AG04450 (cell line): ENCODE results near the gene PNLIPRP1. TPM values are rescaled to one million over a fixed set of nuclear protein-coding genes. Genes with fewer than 3 reads are reported as not detected.

Experiments
- CTCF ChIA-PET: fragments of 300-600, 350-600 bp; formaldehyde crosslinking; extraction: SDS; loops from one replicate; lab custom pipeline; 2022; ENCODE audit warnings: antibody characterized with exemption, inconsistent platforms; lab: Charles Lee
- POLR2A ChIA-PET: fragments of 350-600 bp; formaldehyde crosslinking; extraction: SDS; loops from one replicate; lab custom pipeline; 2021; ENCODE audit warnings: antibody characterized with exemption, inconsistent platforms; lab: Yijun Ruan, JAX
- DNase-seq: peaks from one replicate; pipeline ENCODE4 v3.0.0-alpha.2; 2011; ENCODE audit warnings: low read depth, low spot score
- H3K27ac ChIP-seq: one replicate; pipeline ENCODE4 v1.5.1; 2012; ENCODE audit warnings: low read depth, low read length, control low read depth
- H3K27me3 ChIP-seq: one replicate; pipeline ENCODE4 v1.6.0; 2012; ENCODE audit warnings: low read length; ENCODE audit not compliant: control insufficient read depth, insufficient read depth
- H3K4me3 ChIP-seq: 2 replicates; pipeline ENCODE4 v1.5.1; 2011; ENCODE audit warnings: mild to moderate bottlenecking, low read depth, low read length, control low read depth
- H3K9me3 ChIP-seq: 2 replicates; pipeline ENCODE4 v1.5.1; 2012; ENCODE audit warnings: low read length; ENCODE audit not compliant: control insufficient read depth, insufficient read depth
- polyA plus RNA-seq: library from polyadenylated mRNA; depleted of rRNA; stranded (reverse); fragments of >200 nt; gene quantifications from 2 replicates; pipeline ENCODE4 v1.2.3, GENCODE V29; 2011
- TF ChIP-seq, protein P1 (sequence below): IDR thresholded peaks from 2 replicates; pipeline ENCODE4 v1.5.1; 2011; ENCODE audit warnings: low read depth, low read length, control low read depth, inconsistent platforms

PNLIPRP1 gene
- polyA plus RNA-seq, 1 experiment: not detected

DNA sequence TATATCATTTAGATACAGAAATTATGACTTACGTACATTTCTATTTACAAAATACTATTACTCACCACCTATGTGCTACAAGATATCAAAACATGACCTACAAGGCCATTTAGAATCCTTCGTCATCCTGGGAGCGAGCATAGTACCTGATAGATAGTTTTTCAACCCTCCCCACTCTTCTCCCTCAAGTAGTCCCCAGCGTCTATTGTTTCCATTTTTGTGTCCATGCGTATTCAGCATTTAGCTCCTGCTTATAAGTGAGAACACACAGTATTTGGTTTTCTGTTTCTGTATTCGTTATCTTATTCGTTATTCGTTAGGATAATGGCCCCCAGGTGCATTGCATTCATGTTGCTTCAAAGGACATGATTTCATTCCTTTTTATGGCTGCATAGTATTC is 58.1 kb downstream of the PNLIPRP1 start:
- Histone ChIP-seq H3K9me3 (no peaks in the 10 kb centered on the region), H3K4me3 (no peak overlapping the region), H3K27ac (no peak overlapping the region), H3K27me3 (peaks cover 2% of the 10 kb centered on the region)
- CTCF ChIA-PET: no interaction called here
- TF ChIP-seq, protein P1, sequence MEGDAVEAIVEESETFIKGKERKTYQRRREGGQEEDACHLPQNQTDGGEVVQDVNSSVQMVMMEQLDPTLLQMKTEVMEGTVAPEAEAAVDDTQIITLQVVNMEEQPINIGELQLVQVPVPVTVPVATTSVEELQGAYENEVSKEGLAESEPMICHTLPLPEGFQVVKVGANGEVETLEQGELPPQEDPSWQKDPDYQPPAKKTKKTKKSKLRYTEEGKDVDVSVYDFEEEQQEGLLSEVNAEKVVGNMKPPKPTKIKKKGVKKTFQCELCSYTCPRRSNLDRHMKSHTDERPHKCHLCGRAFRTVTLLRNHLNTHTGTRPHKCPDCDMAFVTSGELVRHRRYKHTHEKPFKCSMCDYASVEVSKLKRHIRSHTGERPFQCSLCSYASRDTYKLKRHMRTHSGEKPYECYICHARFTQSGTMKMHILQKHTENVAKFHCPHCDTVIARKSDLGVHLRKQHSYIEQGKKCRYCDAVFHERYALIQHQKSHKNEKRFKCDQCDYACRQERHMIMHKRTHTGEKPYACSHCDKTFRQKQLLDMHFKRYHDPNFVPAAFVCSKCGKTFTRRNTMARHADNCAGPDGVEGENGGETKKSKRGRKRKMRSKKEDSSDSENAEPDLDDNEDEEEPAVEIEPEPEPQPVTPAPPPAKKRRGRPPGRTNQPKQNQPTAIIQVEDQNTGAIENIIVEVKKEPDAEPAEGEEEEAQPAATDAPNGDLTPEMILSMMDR: no peak
- POLR2A ChIA-PET: no interaction called here
- DNase-seq: no peak

DNA sequence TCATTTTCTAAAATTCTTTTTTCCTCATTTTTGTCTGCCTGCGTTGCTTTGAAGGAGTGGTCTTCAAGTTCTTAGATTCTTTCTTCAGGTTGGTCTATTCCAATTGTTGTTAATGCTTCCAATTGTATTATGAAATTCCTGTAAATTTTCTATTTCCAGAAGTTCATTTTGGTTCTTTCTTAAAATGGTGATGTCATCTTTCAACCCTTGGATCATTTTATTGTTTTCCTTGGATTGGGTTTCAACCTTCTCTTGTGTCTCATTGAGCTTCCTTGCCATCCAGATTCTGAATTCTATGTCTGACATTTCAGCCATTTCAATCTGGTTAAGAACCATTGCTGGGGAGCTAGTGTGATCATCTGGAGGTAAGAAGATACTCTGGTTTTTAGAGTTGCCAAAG is 63.1 kb downstream of the PNLIPRP1 start:
- ChIA-PET POLR2A (no interaction called here), CTCF (interaction anchor here (1.8 kb wide), 1 partner anchor 18 kb away, joined by 6 read pairs; no protein-coding TSS in a partner anchor)
- peaks cover 12% of the 10 kb centered on the region for H3K27me3 ChIP-seq
- TF ChIP-seq, protein P1: no peak
- H3K27ac ChIP-seq: no peak overlapping the region
- H3K4me3 ChIP-seq: no peak overlapping the region
- no peak for DNase-seq
- no peaks in the 10 kb centered on the region for H3K9me3 ChIP-seq

DNA sequence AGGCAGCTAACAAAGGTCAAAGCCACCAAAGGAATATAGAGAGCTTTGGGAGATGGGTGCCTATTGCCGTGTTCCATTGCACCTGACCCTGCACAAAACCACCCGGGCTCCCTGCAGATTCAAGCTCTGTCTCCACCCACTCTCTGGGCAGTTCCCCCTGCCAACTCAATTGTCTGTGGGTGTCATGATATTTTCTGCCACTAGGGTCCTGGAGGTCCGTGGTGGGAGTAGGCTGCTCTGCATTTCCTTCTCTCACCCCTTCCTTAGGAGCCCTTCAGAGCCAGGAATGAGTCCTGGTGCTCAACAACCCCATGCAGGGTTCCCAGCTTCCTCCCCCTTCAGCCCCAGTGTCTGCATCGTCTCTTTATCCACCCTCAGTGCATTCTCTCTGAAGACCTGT is 64.1 kb downstream of the PNLIPRP1 start:
- Histone ChIP-seq H3K4me3 (no peak overlapping the region), H3K27ac (no peak overlapping the region), H3K27me3 (peaks cover 14% of the 10 kb centered on the region), H3K9me3 (no peaks in the 10 kb centered on the region)
- no peak for DNase-seq
- ChIA-PET POLR2A (no interaction called here), CTCF (interaction anchor here (0.6 to 1.8 kb wide), 3 partner anchors 17 to 184 kb away, joined by 4 to 10 read pairs (median 6); no protein-coding TSS in a partner anchor)
- TF ChIP-seq, protein P1: peak; percentile 38

DNA sequence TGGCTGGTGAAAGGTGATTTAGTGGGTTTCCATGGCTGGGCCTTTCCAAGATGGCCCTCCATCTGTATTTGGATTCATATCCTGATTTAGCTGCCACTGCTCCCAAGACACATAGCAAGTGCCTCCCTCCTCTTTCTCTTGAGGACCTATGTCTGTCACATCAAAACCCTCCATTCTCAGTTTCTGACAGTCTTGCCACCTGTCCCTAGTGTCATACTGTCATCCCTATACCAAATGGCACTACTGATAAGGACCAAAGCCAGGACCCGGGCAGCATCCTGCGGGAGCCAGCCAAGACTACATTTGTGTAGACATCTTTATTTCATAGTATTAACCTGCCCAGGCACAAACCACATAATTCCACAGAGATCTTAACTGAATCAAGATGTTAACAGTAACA is 64.8 kb downstream of the PNLIPRP1 start:
- TF ChIP-seq, protein P1: no peak
- CTCF ChIA-PET: interaction anchor here (1.0 to 1.8 kb wide), 2 partner anchors 16 to 133 kb away, joined by 4 to 6 read pairs; no protein-coding TSS in a partner anchor

DNA sequence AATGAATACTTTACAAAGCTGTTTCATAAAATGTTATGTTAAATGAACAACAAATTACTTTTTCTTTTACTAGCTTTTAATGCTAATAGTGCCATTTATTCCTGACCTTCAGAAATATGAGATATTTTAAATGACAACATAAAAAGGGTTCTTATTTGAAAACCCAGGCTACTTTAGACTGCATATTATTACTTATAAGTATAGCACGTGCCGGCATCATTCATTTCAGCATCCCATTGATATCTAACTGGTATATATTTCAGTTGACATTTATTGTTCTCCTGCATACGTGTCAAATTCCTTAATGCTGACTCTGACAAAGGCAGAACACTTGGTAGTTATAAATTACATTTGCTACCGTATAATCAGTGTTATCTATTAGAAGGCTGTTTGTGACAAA is 65.3 kb downstream of the PNLIPRP1 start:
- TF ChIP-seq, protein P1: no peak
- no peak overlapping the region for H3K4me3 ChIP-seq
- H3K27me3 ChIP-seq: peaks cover 14% of the 10 kb centered on the region
- ChIA-PET POLR2A (no interaction called here), CTCF (no interaction called here)
- H3K27ac ChIP-seq: no peak overlapping the region
- H3K9me3 ChIP-seq: no peaks in the 10 kb centered on the region
- DNase-seq: no peak

More for the DNA sequence above, 64.8 kb downstream of the PNLIPRP1 start:
- H3K4me3 ChIP-seq: no peak overlapping the region
- H3K27ac ChIP-seq: no peak overlapping the region
- peaks cover 14% of the 10 kb centered on the region for H3K27me3 ChIP-seq
- no peaks in the 10 kb centered on the region for H3K9me3 ChIP-seq
- POLR2A ChIA-PET: no interaction called here
- no peak for DNase-seq
